ACC112 (cell line): ENCODE data around the gene RASSF3.

Experiments used
- H2AFZ ChIP-seq: fragments of 200-600 bp; sonication (generic); one replicate; pipeline ENCODE4 v1.6.0; 2017; ENCODE audit warnings: antibody characterized with exemption, low read length; ENCODE audit not compliant: unreplicated experiment
- H3K27ac ChIP-seq: fragments of 200-600 bp; sonication (generic); 2 replicates; pipeline ENCODE4 v1.5.1; 2014; ENCODE audit warnings: low read depth, mild to moderate bottlenecking, antibody characterized with exemption, low read length, moderate library complexity
- H3K27me3 ChIP-seq: fragments of 200-600 bp; sonication (generic); 2 replicates; pipeline ENCODE4 v1.6.1; 2014; ENCODE audit warnings: mild to moderate bottlenecking, antibody characterized with exemption, low read length, moderate library complexity, mixed read lengths; ENCODE audit not compliant: insufficient read depth
- H3K36me3 ChIP-seq: fragments of 200-600 bp; sonication (generic); 2 replicates; pipeline ENCODE4 v1.6.1; 2016; ENCODE audit warnings: mild to moderate bottlenecking, antibody characterized with exemption, low read length, moderate library complexity, mixed read lengths; ENCODE audit not compliant: insufficient read depth
- H3K4me1 ChIP-seq: fragments of 200-600 bp; sonication (generic); one replicate; pipeline ENCODE4 v1.6.1; 2016; ENCODE audit warnings: low read length, mixed read lengths; ENCODE audit not compliant: insufficient read depth, unreplicated experiment, control insufficient read depth
- H3K4me3 ChIP-seq: fragments of 200-600 bp; sonication (generic); 2 replicates; pipeline ENCODE4 v1.5.1; 2014; ENCODE audit warnings: mild to moderate bottlenecking, low read depth, low read length
- H3K79me2 ChIP-seq: fragments of 200-600 bp; sonication (generic); one replicate; pipeline ENCODE4 v1.6.0; 2016; ENCODE audit warnings: low read length; ENCODE audit not compliant: control insufficient read depth, unreplicated experiment, insufficient read depth

Gene RASSF3, protein sequence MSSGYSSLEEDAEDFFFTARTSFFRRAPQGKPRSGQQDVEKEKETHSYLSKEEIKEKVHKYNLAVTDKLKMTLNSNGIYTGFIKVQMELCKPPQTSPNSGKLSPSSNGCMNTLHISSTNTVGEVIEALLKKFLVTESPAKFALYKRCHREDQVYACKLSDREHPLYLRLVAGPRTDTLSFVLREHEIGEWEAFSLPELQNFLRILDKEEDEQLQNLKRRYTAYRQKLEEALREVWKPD

DNA sequence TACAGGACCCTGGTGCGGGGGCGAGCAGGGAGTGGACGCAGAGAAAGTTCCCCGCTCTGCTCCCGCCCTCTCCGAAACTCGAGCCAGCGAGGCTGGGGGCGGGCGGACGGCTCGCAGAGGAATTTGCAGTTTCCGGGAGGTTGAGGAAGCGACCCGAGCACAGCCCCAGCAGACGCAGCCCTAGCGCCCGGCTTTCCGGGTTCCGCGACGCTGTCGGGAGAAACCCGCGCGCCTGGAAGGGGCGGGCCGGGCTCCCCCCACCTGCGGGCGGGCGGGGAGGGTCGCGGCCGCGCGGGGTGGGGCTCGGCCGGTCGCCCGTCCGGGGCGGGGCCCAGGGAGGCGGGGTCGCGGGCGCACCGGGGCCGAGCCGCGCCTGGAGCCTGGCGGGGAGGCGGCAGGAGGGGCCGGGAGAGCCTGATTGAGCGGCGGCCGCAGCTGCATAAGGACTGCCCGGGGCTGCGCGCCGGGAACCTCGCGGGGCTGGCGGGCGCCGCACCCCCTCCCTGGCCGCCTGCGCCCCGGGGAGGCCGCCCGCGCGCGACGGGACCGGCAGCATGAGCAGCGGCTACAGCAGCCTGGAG is at the start of gene RASSF3:
Gene RASSF3, plus strand, starts transcription at position 417 of the 581 bp plus-strand sequence. Its CDS starts 138 bp downstream, at position 555.
- Histone ChIP-seq H3K27ac (peak within 1 kb of the TSS; percentile 33), H3K4me3 (peak within 1 kb of the TSS; percentile 87), H3K4me1 (peaks cover 7% of the 10 kb centered on the region), H3K79me2 (peaks cover 38% of the 10 kb centered on the region), H2AFZ (peak within 1 kb of the TSS; percentile 66), H3K36me3 (no peaks in the 10 kb centered on the region), H3K27me3 (no peaks in the 10 kb centered on the region)

GRCh38 chr12:64561302-64562136 is 48.8 kb upstream of the RASSF3 start:
- no peaks in the 10 kb centered on the region for H3K79me2 ChIP-seq
- no peak overlapping the region for H2AFZ ChIP-seq
- no peaks in the 10 kb centered on the region for H3K36me3 ChIP-seq
- H3K27ac ChIP-seq: peak overlapping the region; percentile 22; the same call in 1 of the 2 replicates
- H3K4me3 ChIP-seq: no peak overlapping the region
- peaks cover 18% of the 10 kb centered on the region for H3K27me3 ChIP-seq
- H3K4me1 ChIP-seq: peaks cover 16% of the 10 kb centered on the region

DNA sequence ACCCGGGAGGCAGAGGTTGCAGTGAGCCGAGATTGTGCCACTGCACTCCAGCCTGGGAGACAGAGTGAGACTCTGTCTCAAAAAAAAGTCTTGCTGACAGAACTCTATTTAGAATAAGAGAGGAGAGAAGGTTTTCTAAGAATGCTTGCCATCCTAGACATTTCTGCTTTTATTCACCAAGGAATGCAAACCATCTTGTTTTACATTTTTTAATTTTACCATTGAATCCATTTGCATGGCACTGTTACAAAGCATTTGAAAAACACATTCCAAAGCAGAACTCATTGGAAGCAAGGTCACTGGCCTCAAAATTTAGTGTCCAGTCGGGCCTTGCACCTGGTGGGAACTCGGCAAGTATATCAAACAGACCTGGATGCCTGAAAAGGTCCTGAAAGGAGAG is 44.2 kb upstream of the RASSF3 start:
- H3K4me1 ChIP-seq: peaks cover 5% of the 10 kb centered on the region
- no peaks in the 10 kb centered on the region for H3K27me3 ChIP-seq
- no peak overlapping the region for H3K4me3 ChIP-seq
- no peak overlapping the region for H2AFZ ChIP-seq
- no peak overlapping the region for H3K27ac ChIP-seq
- H3K36me3 ChIP-seq: no peaks in the 10 kb centered on the region
- H3K79me2 ChIP-seq: no peaks in the 10 kb centered on the region

DNA sequence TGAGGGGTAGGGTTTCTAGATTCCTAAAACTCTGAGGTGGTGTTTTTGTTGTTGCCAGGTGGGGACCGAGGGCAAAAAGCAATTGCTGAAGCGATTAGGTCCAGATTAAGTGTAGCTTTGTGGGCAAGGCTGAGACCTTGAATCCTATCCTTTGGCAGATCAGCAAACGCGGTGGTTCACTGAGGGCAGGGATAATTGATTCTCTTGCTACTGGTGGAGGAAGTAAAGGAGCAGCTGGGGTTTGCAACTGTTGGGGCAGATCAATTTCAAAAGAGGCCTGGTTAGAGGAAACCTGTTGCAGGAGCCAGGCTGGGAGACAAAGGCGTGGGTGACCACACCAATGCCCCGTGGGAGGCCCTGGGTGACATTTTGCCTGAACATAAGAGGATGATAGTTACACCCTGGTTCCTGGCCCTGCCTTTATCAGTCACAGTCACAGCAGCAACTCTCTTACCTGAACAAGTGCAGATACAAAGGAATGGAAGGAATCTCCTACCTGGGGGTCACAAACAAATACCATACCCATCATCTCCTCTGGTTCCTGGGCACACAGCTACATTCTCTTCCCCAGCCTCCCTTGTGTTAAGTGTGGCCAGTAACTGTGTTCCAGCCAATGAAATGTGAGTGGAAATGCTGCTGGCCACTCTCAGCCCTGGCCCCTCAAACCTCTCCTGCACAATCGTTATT is 43.3 kb upstream of the RASSF3 start:
- Histone ChIP-seq H3K79me2 (no peaks in the 10 kb centered on the region), H3K4me1 (no peaks in the 10 kb centered on the region), H3K27me3 (peaks cover 8% of the 10 kb centered on the region; the same call in 1 of the 2 replicates), H2AFZ (no peak overlapping the region), H3K4me3 (no peak overlapping the region), H3K27ac (no peak overlapping the region), H3K36me3 (no peaks in the 10 kb centered on the region)

- Histone ChIP-seq H2AFZ (no peak overlapping the region), H3K27ac (no peak overlapping the region), H3K27me3 (peaks cover 14% of the 10 kb centered on the region; the same call in 1 of the 2 replicates), H3K4me3 (no peak overlapping the region), H3K36me3 (no peaks in the 10 kb centered on the region), H3K79me2 (no peaks in the 10 kb centered on the region), H3K4me1 (no peaks in the 10 kb centered on the region)
These were observed 42.7 kb upstream of the RASSF3 start for GRCh38 chr12:64567570-64567969.

DNA sequence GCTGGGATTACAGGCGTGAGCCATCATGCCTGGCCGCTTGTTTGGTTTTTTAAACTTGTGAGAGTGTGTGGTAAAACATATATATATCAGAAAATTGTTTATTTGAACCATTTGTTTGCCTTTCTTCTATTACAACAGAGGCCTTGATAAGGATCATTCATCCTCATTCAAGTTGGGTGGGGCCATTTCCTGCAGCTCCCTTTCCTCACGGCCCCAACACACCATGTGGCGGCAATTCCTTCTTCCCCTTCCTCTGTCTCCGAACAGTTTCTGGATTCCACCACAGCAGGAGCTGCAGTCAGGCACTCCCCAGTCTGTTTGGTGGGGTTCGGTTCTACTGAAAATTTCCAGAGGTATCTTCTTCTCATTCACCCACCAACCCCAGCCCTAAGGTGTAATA is 42.0 kb upstream of the RASSF3 start:
- Histone ChIP-seq H3K27ac (no peak overlapping the region), H3K4me3 (no peak overlapping the region), H2AFZ (no peak overlapping the region), H3K4me1 (no peaks in the 10 kb centered on the region), H3K27me3 (peaks cover 15% of the 10 kb centered on the region; the same call in 1 of the 2 replicates), H3K36me3 (no peaks in the 10 kb centered on the region), H3K79me2 (no peaks in the 10 kb centered on the region)

- H3K36me3 ChIP-seq: peaks cover 3% of the 10 kb centered on the region; the same call in 1 of the 2 replicates
- H3K79me2 ChIP-seq: no peaks in the 10 kb centered on the region
- peaks cover 20% of the 10 kb centered on the region; the same call in 1 of the 2 replicates for H3K27me3 ChIP-seq
- H2AFZ ChIP-seq: no peak overlapping the region
- no peak overlapping the region for H3K27ac ChIP-seq
- H3K4me3 ChIP-seq: no peak overlapping the region
- H3K4me1 ChIP-seq: no peaks in the 10 kb centered on the region
These were observed 40.2 kb upstream of the RASSF3 start for GRCh38 chr12:64569923-64570691.

DNA sequence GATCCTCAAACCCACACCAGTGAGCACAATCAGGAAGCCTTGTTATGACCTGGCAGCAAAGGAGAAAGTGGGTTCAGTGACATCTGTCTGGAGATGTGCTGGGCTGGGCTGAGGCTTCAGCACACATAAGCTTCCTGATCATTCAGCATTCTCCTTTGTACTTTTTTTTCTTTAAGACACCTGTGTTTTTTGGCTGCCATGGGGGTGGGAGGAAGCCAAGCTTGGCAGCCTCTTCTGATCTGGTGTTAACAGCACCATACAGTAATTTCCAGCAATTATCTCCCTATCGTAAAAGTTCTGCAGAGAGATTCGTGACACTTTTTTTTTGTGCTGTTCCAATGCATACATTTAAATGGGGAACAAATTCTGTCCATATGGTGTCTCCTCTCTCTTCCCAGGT is 38.9 kb upstream of the RASSF3 start:
- Histone ChIP-seq H3K4me1 (no peaks in the 10 kb centered on the region), H3K36me3 (peaks cover 3% of the 10 kb centered on the region; the same call in 1 of the 2 replicates), H2AFZ (no peak overlapping the region), H3K27me3 (peaks cover 20% of the 10 kb centered on the region; the same call in 1 of the 2 replicates), H3K27ac (no peak overlapping the region), H3K4me3 (no peak overlapping the region), H3K79me2 (no peaks in the 10 kb centered on the region)

- H3K27ac ChIP-seq: no peak overlapping the region
- H3K27me3 ChIP-seq: peaks cover 22% of the 10 kb centered on the region; the same call in 1 of the 2 replicates
- no peaks in the 10 kb centered on the region for H3K79me2 ChIP-seq
- peaks cover 3% of the 10 kb centered on the region; the same call in 1 of the 2 replicates for H3K36me3 ChIP-seq
- H2AFZ ChIP-seq: no peak overlapping the region
- no peaks in the 10 kb centered on the region for H3K4me1 ChIP-seq
- H3K4me3 ChIP-seq: no peak overlapping the region
These were observed 38.1 kb upstream of the RASSF3 start for GRCh38 chr12:64572241-64572640.
